ENCODE data around the gene ADIG. TPM values are rescaled to one million over a fixed set of nuclear protein-coding genes. Genes with fewer than 3 reads are reported as not detected.

ADIG gene
- total RNA-seq, 1 donor from 2014 or later: not detected

GRCh38 chr20:38543014-38543906 is 37.7 kb upstream of the ADIG start:
- no peak overlapping the region for H3K4me3 ChIP-seq
- no peak for DNase-seq
- no peaks in the 10 kb centered on the region for H3K9me3 ChIP-seq (replicated peaks)
- H3K27ac ChIP-seq (replicated peaks): no peak overlapping the region
- H3K36me3 ChIP-seq: peaks cover 99% of the 10 kb centered on the region
- H3K27me3 ChIP-seq (ENCODE audit: low read depth): no peaks in the 10 kb centered on the region
- intact Hi-C loops (cut with micrococcal nuclease): no loop called here
- TF ChIP-seq CTCF (IDR thresholded peaks at IDR 0.05; ENCODE audit: borderline replicate concordance): no peak
- H3K4me1 ChIP-seq: no peaks in the 10 kb centered on the region

GRCh38 chr20:38545771-38546170 is 35.2 kb upstream of the ADIG start:
- intact Hi-C loops (cut with micrococcal nuclease): no loop called here
- H3K9me3 ChIP-seq (replicated peaks): no peaks in the 10 kb centered on the region

GRCh38 chr20:38547288-38548085 is 33.5 kb upstream of the ADIG start:
- no peak for TF ChIP-seq CTCF (IDR thresholded peaks at IDR 0.05; ENCODE audit: borderline replicate concordance)
- Histone ChIP-seq H3K4me1 (no peaks in the 10 kb centered on the region), H3K36me3 (peaks cover 97% of the 10 kb centered on the region), H3K9me3 (replicated peaks) (no peaks in the 10 kb centered on the region), H3K4me3 (no peak overlapping the region), H3K27me3 (ENCODE audit: low read depth) (no peaks in the 10 kb centered on the region), H3K27ac (replicated peaks) (no peak overlapping the region)
- no peak for DNase-seq
- intact Hi-C loops (cut with micrococcal nuclease): no loop called here

More at GRCh38 chr20:38545771-38546170, 35.2 kb upstream of the ADIG start:
- no peaks in the 10 kb centered on the region for H3K4me1 ChIP-seq
- TF ChIP-seq CTCF (IDR thresholded peaks at IDR 0.05; ENCODE audit: borderline replicate concordance): no peak
- DNase-seq: no peak
- H3K36me3 ChIP-seq: peaks cover 97% of the 10 kb centered on the region
- H3K27me3 ChIP-seq (ENCODE audit: low read depth): no peaks in the 10 kb centered on the region
- H3K27ac ChIP-seq (replicated peaks): no peak overlapping the region
- H3K4me3 ChIP-seq: no peak overlapping the region

GRCh38 chr20:38548356-38549083 is 32.5 kb upstream of the ADIG start:
- Histone ChIP-seq H3K4me3 (no peak overlapping the region), H3K36me3 (peaks cover 97% of the 10 kb centered on the region), H3K27ac (replicated peaks) (no peak overlapping the region), H3K27me3 (ENCODE audit: low read depth) (no peaks in the 10 kb centered on the region), H3K4me1 (no peaks in the 10 kb centered on the region), H3K9me3 (replicated peaks) (no peaks in the 10 kb centered on the region)
- intact Hi-C loops (cut with micrococcal nuclease): no loop called here
- TF ChIP-seq CTCF (IDR thresholded peaks at IDR 0.05; ENCODE audit: borderline replicate concordance): no peak
- no peak for DNase-seq

- Histone ChIP-seq H3K27me3 (ENCODE audit: low read depth) (no peaks in the 10 kb centered on the region), H3K4me1 (no peaks in the 10 kb centered on the region), H3K4me3 (no peak overlapping the region), H3K36me3 (peaks cover 97% of the 10 kb centered on the region), H3K9me3 (replicated peaks) (no peaks in the 10 kb centered on the region), H3K27ac (replicated peaks) (no peak overlapping the region)
- intact Hi-C loops (cut with micrococcal nuclease): no loop called here
- TF ChIP-seq CTCF (IDR thresholded peaks at IDR 0.05; ENCODE audit: borderline replicate concordance): no peak
- DNase-seq: no peak
These were observed 30.7 kb upstream of the ADIG start for GRCh38 chr20:38550274-38550673.

Data from left ventricle myocardium inferior (tissue), 1 donor.